Superior temporal gyrus (tissue), 1 donor: ENCODE results near the gene OXT.

Experiments used
- DNase-seq: peaks from one replicate; pipeline ENCODE4 v3.0.0-alpha.2; 2016; ENCODE audit errors: extremely low spot score

The OXT gene

GRCh38 chr20:3109350-3110302 is 38.2 kb downstream of the OXT start:
- no peak for DNase-seq

- no peak for DNase-seq
Measured at GRCh38 chr20:3111507-3111906, 40.1 kb downstream of the OXT start.

- no peak for DNase-seq
Measured at GRCh38 chr20:3111995-3112394, 40.6 kb downstream of the OXT start.

DNA sequence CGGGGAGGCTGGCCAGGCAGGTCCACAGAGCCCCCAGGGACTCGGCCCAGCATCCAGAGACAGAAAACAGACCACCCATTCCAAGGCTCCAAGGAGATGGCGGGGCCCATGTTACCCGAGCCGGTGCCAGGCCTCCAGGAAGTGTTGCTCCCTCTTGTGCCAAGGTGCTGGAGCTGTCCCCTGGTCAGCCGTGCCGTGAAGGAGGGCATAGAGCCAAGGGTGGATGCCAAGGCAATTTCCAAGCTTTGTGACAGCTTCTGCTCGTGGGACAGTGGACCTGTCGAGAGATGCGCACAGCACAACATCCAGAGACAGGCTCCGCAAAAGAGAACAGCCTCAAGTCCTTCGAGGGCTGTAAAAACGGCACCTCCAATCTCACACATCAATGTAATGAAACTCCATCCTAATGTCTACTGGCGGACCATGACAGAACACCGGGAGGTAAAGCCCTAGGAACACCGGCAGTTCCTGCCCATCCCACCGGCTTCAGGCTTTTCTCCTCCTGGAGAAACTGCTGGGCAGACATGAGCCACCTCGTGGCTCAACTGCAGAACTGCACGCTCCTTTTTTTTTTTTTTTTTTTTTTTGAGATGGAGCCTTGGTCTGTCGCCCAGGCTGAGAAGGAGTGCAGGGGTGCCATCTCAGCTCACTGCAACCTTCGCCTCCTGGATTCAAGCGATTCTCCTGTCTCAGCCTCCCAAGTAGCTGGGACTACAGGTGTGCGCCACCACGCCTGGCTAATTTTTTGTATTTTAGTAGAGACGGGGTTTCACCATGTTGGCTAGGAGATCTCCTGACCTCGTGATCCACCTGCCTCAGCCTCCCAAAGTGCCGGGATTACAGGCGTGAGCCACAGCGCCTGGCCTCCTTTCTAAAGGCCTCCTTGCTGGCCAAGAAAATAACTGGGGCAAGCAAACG is 44.0 kb downstream of the OXT start:
- peak; percentile 87 for DNase-seq

GRCh38 chr20:3116341-3116740 is 44.9 kb downstream of the OXT start:
- no peak for DNase-seq

GRCh38 chr20:3117839-3118379 is 46.5 kb downstream of the OXT start:
- peak; percentile 73 for DNase-seq

- DNase-seq = no peak
Measured at GRCh38 chr20:3119044-3119443, 47.6 kb downstream of the OXT start.

- no peak for DNase-seq
Measured at GRCh38 chr20:3121271-3121911, 50.0 kb downstream of the OXT start.
